Stimulated activated naive B cell treated with anti-CD40 and anti-IgM and Interleukin-4, amounts not matched to agents 10 μg/mL and 1 μg/mL and 100 μg/mL, for 72 hours (primary cell): ENCODE data around the gene ELOVL5.
"Not testable (repeated sequence)": the region's sequence is repeated elsewhere in the genome, so short reads cannot be mapped to it uniquely, and the experiment has no call there.

Experiments
- ATAC-seq, 2 donors: fragments of 150-1000 bp; cut with Tn5 transposase; replicated peaks; 2 replicates each; pipeline ENCODE4 v1.10.0; 2021; ENCODE audit warnings: moderate library complexity in 1 of 2
- DNase-seq: peaks from one replicate; pipeline ENCODE4 v3.0.0; 2021
- H3K27ac Mint-ChIP-seq: one replicate; pipeline ENCODE4 v1.8.0; 2022; ENCODE audit warnings: mild to moderate bottlenecking, mixed read lengths
- H3K27me3 Mint-ChIP-seq, 2 donors: one replicate each; pipeline ENCODE4 v1.8.0; 2022; ENCODE audit warnings: mixed read lengths in 2 of 2
- H3K36me3 Mint-ChIP-seq, 2 donors: one replicate each; pipeline ENCODE4 v1.8.0; 2022; ENCODE audit warnings: mixed read lengths in 2 of 2, mild to moderate bottlenecking in 1 of 2
- H3K4me1 Mint-ChIP-seq, 2 donors: one replicate each; pipeline ENCODE4 v1.8.0; 2022; ENCODE audit warnings: mixed read lengths in 2 of 2, mild to moderate bottlenecking in 1 of 2
- H3K4me3 Mint-ChIP-seq, 2 donors: one replicate each; pipeline ENCODE4 v1.8.0; 2022; ENCODE audit warnings: mild to moderate bottlenecking in 2 of 2, mixed read lengths in 2 of 2, moderate library complexity in 1 of 2
- H3K9me3 Mint-ChIP-seq, 2 donors: one replicate each; pipeline ENCODE4 v1.8.0; 2022; ENCODE audit warnings: mixed read lengths in 2 of 2, mild to moderate bottlenecking in 1 of 2

The ELOVL5 gene

GRCh38 chr6:53331678-53332077 is 17.1 kb downstream of the ELOVL5 start:
- ATAC-seq = no peak
- Mint-ChIP-seq H3K4me1 (peaks cover 55 to 79% of the 10 kb centered on the region in 2 donors), H3K4me3 (no peak overlapping the region)

GRCh38 chr6:53330137-53330536 is 18.6 kb downstream of the ELOVL5 start:
- ATAC-seq = peak in 1 of 2 donors; percentile 22

More at GRCh38 chr6:53331678-53332077, 17.1 kb downstream of the ELOVL5 start:
- peaks cover 27 to 39% of the 10 kb centered on the region in 2 donors for H3K36me3 Mint-ChIP-seq
- H3K27ac Mint-ChIP-seq = no peak overlapping the region
- H3K9me3 Mint-ChIP-seq = peaks cover 0 to 2% of the 10 kb centered on the region in 2 donors
- DNase-seq = no peak
- H3K27me3 Mint-ChIP-seq = no peaks in the 10 kb centered on the region

GRCh38 chr6:53328375-53328774 is 20.4 kb downstream of the ELOVL5 start:
- Mint-ChIP-seq H3K36me3 (peaks cover 39 to 53% of the 10 kb centered on the region in 2 donors), H3K9me3 (peaks cover 0 to 2% of the 10 kb centered on the region in 2 donors), H3K27me3 (no peaks in the 10 kb centered on the region), H3K4me3 (no peak overlapping the region), H3K27ac (peak overlapping the region; percentile 51), H3K4me1 (peaks cover 51 to 78% of the 10 kb centered on the region in 2 donors)
- DNase-seq (no peak), ATAC-seq (no peak)

More at GRCh38 chr6:53330137-53330536, 18.6 kb downstream of the ELOVL5 start:
- Mint-ChIP-seq H3K27ac (no peak overlapping the region), H3K4me1 (peaks cover 57 to 79% of the 10 kb centered on the region in 2 donors), H3K36me3 (peaks cover 36 to 53% of the 10 kb centered on the region in 2 donors), H3K27me3 (no peaks in the 10 kb centered on the region), H3K9me3 (peaks cover 0 to 2% of the 10 kb centered on the region in 2 donors), H3K4me3 (no peak overlapping the region)
- DNase-seq = no peak

GRCh38 chr6:53327017-53327395 is 21.7 kb downstream of the ELOVL5 start:
- Mint-ChIP-seq H3K27me3 (no peaks in the 10 kb centered on the region), H3K9me3 (peaks cover 0 to 2% of the 10 kb centered on the region in 2 donors), H3K4me3 (no peak overlapping the region), H3K4me1 (peaks cover 50 to 78% of the 10 kb centered on the region in 2 donors), H3K27ac (peak overlapping the region; percentile 90), H3K36me3 (peaks cover 35 to 41% of the 10 kb centered on the region in 2 donors)
- DNase-seq (no peak), ATAC-seq (no peak)

- H3K4me1 Mint-ChIP-seq = peaks cover 48 to 76% of the 10 kb centered on the region in 2 donors
- H3K9me3 Mint-ChIP-seq = no peaks in the 10 kb centered on the region
- peak overlapping the region; percentile 90 for H3K27ac Mint-ChIP-seq
- DNase-seq (no peak), ATAC-seq (peak in 1 of 2 donors; percentile 43)
- H3K27me3 Mint-ChIP-seq = no peaks in the 10 kb centered on the region
- H3K36me3 Mint-ChIP-seq = peaks cover 32 to 36% of the 10 kb centered on the region in 2 donors
- H3K4me3 Mint-ChIP-seq = no peak overlapping the region
Observed at GRCh38 chr6:53326372-53327016, 22.3 kb downstream of the ELOVL5 start.

- DNase-seq = no peak
- no peak overlapping the region for H3K4me3 Mint-ChIP-seq
- H3K4me1 Mint-ChIP-seq = peaks cover 45 to 77% of the 10 kb centered on the region in 2 donors
- no peaks in the 10 kb centered on the region for H3K9me3 Mint-ChIP-seq
- H3K36me3 Mint-ChIP-seq = peaks cover 27 to 33% of the 10 kb centered on the region in 2 donors
- no peaks in the 10 kb centered on the region for H3K27me3 Mint-ChIP-seq
- no peak for ATAC-seq
- H3K27ac Mint-ChIP-seq = peak overlapping the region; percentile 90
Observed at GRCh38 chr6:53325785-53326184, 23.0 kb downstream of the ELOVL5 start.

GRCh38 chr6:53322188-53323029 is 26.3 kb downstream of the ELOVL5 start:
- H3K27me3 Mint-ChIP-seq = no peaks in the 10 kb centered on the region
- DNase-seq (no peak), ATAC-seq (no peak)
- H3K27ac Mint-ChIP-seq = peak overlapping the region; percentile 88
- H3K36me3 Mint-ChIP-seq = peaks cover 30 to 40% of the 10 kb centered on the region in 2 donors
- H3K9me3 Mint-ChIP-seq = peaks cover 0 to 2% of the 10 kb centered on the region in 2 donors
- peaks cover 41 to 79% of the 10 kb centered on the region in 2 donors for H3K4me1 Mint-ChIP-seq
- H3K4me3 Mint-ChIP-seq = no peak overlapping the region

- ATAC-seq (no peak), DNase-seq (no peak)
- H3K27me3 Mint-ChIP-seq = no peaks in the 10 kb centered on the region
- H3K4me3 Mint-ChIP-seq = no peak overlapping the region
- H3K4me1 Mint-ChIP-seq = peaks cover 39 to 79% of the 10 kb centered on the region in 2 donors
- H3K36me3 Mint-ChIP-seq = peaks cover 27 to 37% of the 10 kb centered on the region in 2 donors
- H3K27ac Mint-ChIP-seq = peak overlapping the region; percentile 51
- H3K9me3 Mint-ChIP-seq = peaks cover 0 to 2% of the 10 kb centered on the region in 2 donors
Observed at GRCh38 chr6:53321701-53322100, 27.0 kb downstream of the ELOVL5 start.

- DNase-seq = no peak
- H3K36me3 Mint-ChIP-seq = peaks cover 22 to 35% of the 10 kb centered on the region in 2 donors
- ATAC-seq = no peak
- H3K27me3 Mint-ChIP-seq = no peaks in the 10 kb centered on the region
- H3K4me3 Mint-ChIP-seq = no peak overlapping the region
- peaks cover 0 to 2% of the 10 kb centered on the region in 2 donors for H3K9me3 Mint-ChIP-seq
- no peak overlapping the region for H3K27ac Mint-ChIP-seq
- peaks cover 40 to 79% of the 10 kb centered on the region in 2 donors for H3K4me1 Mint-ChIP-seq
Observed at GRCh38 chr6:53320964-53321363, 27.8 kb downstream of the ELOVL5 start.

GRCh38 chr6:53318429-53318828 is 30.3 kb downstream of the ELOVL5 start:
- Mint-ChIP-seq H3K4me3 (no peak overlapping the region), H3K4me1 (peaks cover 46 to 79% of the 10 kb centered on the region in 2 donors)
- no peak for ATAC-seq

GRCh38 chr6:53317861-53318260 is 30.9 kb downstream of the ELOVL5 start:
- peak overlapping the region; percentile 16 for H3K27ac Mint-ChIP-seq
- ATAC-seq (no peak), DNase-seq (no peak)
- H3K4me3 Mint-ChIP-seq = no peak overlapping the region
- peaks cover 0 to 2% of the 10 kb centered on the region in 2 donors for H3K9me3 Mint-ChIP-seq
- H3K27me3 Mint-ChIP-seq = no peaks in the 10 kb centered on the region
- H3K4me1 Mint-ChIP-seq = peaks cover 47 to 79% of the 10 kb centered on the region in 2 donors
- peaks cover 13 to 31% of the 10 kb centered on the region in 2 donors for H3K36me3 Mint-ChIP-seq

More at GRCh38 chr6:53318429-53318828, 30.3 kb downstream of the ELOVL5 start:
- Mint-ChIP-seq H3K9me3 (peaks cover 0 to 2% of the 10 kb centered on the region in 2 donors), H3K27ac (no peak overlapping the region), H3K27me3 (no peaks in the 10 kb centered on the region), H3K36me3 (peaks cover 12 to 31% of the 10 kb centered on the region in 2 donors)
- DNase-seq = no peak

GRCh38 chr6:53317299-53317698 is 31.5 kb downstream of the ELOVL5 start:
- peak overlapping the region; percentile 14 for H3K27ac Mint-ChIP-seq
- H3K36me3 Mint-ChIP-seq = peaks cover 13 to 31% of the 10 kb centered on the region in 2 donors
- H3K4me1 Mint-ChIP-seq = peaks cover 46 to 79% of the 10 kb centered on the region in 2 donors
- not testable (repeated sequence) for DNase-seq, H3K27me3 Mint-ChIP-seq, H3K4me3 Mint-ChIP-seq, ATAC-seq, H3K9me3 Mint-ChIP-seq

GRCh38 chr6:53316142-53316541 is 32.6 kb downstream of the ELOVL5 start:
- DNase-seq (no peak), ATAC-seq (peak in 1 of 2 donors; percentile 18)
- no peak overlapping the region for H3K4me3 Mint-ChIP-seq
- H3K36me3 Mint-ChIP-seq = peaks cover 17 to 36% of the 10 kb centered on the region in 2 donors
- H3K9me3 Mint-ChIP-seq = peaks cover 0 to 2% of the 10 kb centered on the region in 2 donors
- peaks cover 53 to 82% of the 10 kb centered on the region in 2 donors for H3K4me1 Mint-ChIP-seq
- H3K27ac Mint-ChIP-seq = peak overlapping the region; percentile 27
- H3K27me3 Mint-ChIP-seq = no peaks in the 10 kb centered on the region

- Mint-ChIP-seq H3K4me3 (no peak overlapping the region), H3K9me3 (peaks cover 0 to 2% of the 10 kb centered on the region in 2 donors), H3K36me3 (peaks cover 16 to 30% of the 10 kb centered on the region in 2 donors), H3K27me3 (no peaks in the 10 kb centered on the region), H3K4me1 (peaks cover 57 to 82% of the 10 kb centered on the region in 2 donors), H3K27ac (peak overlapping the region; percentile 31)
- ATAC-seq (no peak), DNase-seq (no peak)
Observed at GRCh38 chr6:53315086-53315724, 33.5 kb downstream of the ELOVL5 start.
